ENCODE data around the gene NKAP.

GRCh38 chrX:119941336-119941735 lies 2.2 kb downstream of the NKAP start:
- TF ChIP-seq POLR2A (IDR thresholded peaks at IDR 0.05) (no peak), POLR2AphosphoS5 (IDR thresholded peaks at IDR 0.05) (no peak), EP300 (IDR thresholded peaks at IDR 0.05) (no peak)
- TF ChIP-seq, protein P1, sequence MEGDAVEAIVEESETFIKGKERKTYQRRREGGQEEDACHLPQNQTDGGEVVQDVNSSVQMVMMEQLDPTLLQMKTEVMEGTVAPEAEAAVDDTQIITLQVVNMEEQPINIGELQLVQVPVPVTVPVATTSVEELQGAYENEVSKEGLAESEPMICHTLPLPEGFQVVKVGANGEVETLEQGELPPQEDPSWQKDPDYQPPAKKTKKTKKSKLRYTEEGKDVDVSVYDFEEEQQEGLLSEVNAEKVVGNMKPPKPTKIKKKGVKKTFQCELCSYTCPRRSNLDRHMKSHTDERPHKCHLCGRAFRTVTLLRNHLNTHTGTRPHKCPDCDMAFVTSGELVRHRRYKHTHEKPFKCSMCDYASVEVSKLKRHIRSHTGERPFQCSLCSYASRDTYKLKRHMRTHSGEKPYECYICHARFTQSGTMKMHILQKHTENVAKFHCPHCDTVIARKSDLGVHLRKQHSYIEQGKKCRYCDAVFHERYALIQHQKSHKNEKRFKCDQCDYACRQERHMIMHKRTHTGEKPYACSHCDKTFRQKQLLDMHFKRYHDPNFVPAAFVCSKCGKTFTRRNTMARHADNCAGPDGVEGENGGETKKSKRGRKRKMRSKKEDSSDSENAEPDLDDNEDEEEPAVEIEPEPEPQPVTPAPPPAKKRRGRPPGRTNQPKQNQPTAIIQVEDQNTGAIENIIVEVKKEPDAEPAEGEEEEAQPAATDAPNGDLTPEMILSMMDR (IDR thresholded peaks at IDR 0.05): no peak

All from gastroesophageal sphincter (tissue), 3 donors.